ENCODE data around the gene AAMDC.
"Not testable (repeated sequence)": the region's sequence is repeated elsewhere in the genome, so short reads cannot be mapped to it uniquely, and the experiment has no call there.

AAMDC gene

DNA sequence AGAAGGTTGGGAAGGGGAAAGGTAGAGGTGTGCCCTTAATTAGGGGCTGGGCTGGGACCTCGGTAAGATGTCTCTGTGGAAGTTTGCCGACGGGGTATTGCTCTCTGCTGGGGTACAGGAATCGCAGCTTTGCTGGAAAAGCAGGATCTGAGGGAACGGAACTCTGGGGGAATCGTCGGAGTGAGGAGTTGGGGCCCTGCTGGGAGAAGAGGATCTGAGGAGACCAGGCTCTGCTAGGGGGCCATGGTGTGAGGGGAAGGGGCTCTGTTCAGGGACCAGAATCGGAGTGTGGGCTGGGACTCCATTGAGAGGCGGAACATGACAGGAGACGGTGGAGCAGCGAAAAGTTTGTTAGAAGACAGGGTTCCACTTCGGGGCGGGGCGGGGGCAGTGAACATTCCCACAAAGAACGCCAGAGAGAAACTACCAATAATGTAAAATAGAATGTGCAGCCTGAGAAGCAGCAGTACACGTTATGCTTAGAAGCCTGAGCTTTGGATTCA is 456 bp downstream of the AAMDC start:
- DNase-seq (ENCODE audit: low spot score), result no peak

DNA sequence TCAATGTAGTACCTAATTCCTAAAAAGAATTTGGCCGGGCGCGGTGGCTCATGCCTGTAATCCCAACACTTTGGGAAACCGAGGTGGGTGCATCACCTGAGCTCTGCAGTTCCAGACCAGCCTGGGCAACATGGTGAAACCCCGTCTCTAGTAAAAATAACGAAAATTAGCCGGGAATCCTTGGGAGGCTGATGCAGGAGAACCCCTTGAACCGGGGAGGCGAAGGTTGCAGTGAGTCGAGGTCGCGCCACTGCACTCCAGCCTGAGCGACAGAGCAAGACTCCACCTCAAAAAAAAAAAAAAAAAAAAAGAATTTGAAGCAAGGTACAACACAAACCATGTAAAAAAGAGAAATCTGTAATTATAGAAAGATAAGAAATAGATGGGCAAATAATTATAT is 1.2 kb downstream of the AAMDC start:
- not testable (repeated sequence) for DNase-seq (ENCODE audit: low spot score)

DNA sequence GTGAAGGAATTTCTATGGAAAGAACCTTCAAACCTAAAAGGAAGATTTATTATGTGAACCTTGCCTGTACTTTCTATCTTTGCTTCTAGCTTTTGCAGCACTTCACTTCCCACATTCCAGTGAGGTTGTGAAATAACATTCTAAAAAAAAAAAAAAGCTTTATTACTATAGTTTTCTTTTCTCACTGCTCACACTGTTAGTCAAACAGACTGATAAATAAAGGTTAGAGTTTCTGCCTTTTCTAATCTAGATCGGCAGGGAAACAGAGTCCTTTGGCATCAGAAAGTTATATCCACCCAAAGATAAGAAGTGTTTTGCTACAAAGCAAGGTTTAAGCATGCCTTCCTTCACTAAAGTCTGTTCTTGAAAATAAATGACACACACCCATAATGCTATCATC is 2.8 kb downstream of the AAMDC start:
- DNase-seq (ENCODE audit: low spot score), result no peak

DNA sequence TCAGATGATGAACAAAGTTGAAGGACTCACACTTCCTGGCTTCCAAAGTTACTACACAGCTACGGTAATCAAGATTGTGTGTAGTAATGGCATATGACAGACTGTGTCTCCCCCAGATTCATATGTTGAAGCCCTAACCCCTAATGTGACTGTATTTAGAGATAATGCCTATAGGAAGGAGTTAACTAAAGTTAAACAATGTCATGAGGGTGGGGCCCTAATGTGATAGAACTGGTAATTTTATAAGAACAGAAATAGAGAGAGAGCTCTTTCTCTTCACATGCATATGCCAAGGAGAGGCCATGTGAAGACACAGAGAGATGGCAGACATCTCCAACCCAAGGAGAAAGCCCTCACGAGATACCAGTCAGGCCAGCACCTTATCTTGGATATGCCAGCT is 8.0 kb downstream of the AAMDC start:
- no peak for DNase-seq (ENCODE audit: low spot score)

DNA sequence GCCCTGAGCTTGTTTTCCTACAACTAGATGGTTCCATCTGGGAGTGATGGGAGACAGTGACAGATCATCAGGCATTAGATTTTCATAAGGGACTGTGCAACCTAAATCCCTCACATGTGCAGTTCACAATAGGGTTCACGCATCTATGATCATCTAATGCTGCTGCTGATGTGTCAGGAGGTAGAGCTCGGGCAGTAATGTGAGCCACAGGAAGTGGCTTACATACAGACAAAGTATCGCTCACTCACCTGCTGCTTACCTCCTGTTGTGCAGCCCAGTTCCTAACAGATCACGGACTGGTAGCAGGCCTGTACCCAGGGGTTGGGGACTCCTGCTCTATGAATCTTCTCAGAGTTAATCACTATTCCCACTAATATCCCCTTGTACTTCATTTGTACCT is 12.4 kb downstream of the AAMDC start:
- no peak for DNase-seq (ENCODE audit: low spot score)

DNA sequence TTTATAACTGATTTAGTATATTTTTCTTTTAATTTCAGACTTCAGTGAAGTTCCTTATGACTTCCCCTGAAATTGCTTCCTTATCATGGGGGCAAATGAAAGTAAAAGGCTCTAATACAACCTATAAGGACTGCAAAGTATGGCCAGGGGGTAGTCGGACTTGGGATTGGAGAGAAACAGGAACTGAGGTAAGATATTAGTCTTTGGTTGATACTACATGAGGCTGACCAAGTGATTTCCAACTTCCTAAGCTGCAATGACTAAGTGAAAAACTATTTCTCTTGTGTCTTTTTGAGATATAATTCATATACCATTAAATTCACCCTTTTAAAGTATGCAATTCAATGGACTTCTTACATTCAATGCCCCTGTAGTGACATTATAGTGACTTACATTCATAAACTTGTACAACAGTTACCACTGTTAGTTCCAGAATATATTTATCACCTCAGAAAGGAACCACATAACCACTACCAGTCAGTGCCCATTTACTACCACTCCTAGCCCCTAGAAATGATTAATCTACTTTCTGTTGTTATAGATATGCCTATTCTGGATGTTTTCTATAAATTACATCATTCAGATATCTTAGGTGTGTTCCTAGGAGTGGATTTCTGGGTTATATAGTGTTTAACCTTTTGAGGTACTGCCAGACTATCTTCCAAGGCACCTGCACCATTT is 21.6 kb downstream of the AAMDC start:
- DNase-seq (ENCODE audit: low spot score), result no peak

DNA sequence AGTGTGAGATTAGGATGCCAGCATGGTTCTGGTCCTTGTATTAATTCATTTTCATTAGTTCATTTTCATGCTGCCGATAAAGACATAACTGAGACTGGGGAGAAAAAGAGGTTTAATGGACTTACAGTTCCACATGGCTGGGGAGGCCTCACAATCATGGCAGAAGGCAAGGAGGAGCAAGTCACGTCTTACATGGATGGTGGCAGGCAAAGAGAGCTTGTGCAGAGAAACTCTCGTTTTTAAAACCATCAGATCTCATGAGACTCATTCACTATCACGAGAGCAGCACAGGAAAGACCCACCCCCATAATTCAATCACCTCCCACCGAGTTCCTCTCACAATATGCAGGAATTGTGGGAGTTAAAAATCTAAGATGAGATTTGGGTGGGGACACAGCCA is 22.8 kb downstream of the AAMDC start:
- DNase-seq (ENCODE audit: low spot score), result not testable (repeated sequence)

DNA sequence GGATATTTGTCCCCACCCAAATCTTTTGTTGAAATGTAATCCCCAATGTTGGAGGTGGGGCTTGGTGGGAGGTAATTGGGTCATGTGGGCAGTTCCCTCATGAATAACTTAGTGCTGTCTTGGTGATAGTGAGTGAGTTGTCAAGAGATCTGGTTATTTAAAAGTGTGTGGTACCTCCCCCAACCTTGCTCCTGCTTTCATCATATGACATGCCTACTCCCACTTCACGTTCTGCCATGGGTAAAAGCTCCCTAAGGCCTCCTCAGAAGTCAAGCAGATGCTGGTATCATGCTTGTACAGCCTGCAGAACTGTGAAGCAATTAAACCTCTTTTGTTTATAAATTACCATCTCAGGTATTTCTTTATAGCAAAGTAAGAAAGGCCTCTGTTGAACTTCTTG is 30.6 kb downstream of the AAMDC start:
- DNase-seq (ENCODE audit: low spot score), result no peak

DNA sequence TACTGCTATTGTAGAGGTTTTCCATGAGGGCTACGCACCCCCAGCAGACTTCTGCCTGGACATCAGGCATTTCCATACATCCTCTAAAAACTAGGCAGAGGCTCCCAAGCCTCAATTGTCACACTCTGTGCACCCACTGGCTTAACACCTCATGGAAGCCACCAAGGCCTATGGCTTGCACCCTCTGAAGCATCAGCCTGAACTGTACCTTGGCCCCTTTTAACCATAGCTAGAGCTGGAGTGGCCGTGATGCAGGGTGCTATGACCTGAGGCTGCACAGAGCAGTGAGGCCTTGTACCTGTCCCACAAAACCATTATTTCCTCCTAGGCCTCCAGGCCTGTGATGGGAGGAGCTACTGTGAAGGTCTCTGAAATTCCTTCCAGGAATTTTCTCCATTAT is 33.9 kb downstream of the AAMDC start:
- DNase-seq (ENCODE audit: low spot score), result no peak

DNA sequence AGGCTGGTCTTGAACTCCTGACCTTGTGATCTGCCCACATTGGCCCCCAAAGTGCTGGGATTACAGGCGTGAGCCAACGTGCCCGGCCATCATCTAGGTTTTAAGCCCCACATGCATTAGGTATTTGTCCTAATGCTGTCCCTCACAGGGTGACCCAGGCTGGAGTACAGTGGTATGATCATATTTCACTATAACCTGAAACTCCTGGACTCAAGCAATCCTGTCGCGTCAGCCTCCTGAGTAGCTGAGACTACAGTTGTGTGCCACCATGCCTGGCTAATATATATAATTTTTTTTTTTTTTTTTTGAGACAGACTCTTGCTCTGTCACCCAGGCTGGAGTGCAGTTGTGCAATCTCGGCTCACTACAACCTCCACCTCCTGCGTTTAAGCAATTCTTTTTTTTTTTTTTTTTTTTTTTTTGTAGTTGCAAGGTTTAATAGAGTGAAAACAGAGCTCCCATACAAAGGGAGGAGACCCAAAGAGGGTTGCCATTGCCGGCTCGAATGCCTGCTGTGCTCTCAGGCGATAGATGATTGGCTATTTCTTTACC is 37.0 kb downstream of the AAMDC start:
- DNase-seq (ENCODE audit: low spot score), result not testable (repeated sequence)

DNA sequence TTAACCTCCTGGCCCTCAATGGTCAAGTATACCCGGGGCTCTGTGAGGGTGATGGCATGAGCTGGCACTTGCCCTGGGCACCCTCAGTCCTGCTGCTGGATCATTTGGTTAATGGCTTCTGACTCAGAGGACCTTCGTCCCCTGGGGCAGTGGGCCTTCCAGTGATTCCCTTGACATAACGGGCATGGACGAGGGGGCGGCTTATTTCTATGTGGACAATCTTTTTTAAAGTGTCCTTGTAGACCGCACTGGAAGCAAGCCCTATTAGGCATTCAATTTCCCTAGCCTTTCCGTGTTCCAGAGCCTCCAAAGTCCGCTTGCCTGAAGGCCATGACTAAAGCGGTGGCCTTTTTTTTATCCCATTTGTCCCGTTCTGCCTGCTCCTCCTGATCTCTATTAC is 40.5 kb downstream of the AAMDC start:
- DNase-seq (ENCODE audit: low spot score), result not testable (repeated sequence)

DNA sequence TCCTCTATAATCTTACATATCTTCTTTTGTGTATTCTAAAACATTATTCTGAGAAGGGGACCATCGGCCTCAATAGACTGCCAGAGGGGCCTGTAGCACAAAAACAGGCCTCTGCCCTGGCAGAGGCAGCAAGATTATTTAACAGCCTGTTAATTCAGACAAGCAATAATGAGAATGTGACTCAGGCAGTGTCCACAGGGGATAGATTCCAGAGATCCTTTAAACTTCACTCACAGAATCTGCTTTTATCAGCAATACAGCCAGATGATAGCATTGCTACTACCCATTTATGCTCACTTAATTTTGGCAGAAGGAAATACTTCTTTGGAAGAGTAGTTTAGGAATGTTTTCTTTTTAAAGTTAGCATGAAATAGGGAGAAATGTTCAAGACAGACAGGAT is 44.9 kb downstream of the AAMDC start:
- DNase-seq (ENCODE audit: low spot score), result no peak

DNA sequence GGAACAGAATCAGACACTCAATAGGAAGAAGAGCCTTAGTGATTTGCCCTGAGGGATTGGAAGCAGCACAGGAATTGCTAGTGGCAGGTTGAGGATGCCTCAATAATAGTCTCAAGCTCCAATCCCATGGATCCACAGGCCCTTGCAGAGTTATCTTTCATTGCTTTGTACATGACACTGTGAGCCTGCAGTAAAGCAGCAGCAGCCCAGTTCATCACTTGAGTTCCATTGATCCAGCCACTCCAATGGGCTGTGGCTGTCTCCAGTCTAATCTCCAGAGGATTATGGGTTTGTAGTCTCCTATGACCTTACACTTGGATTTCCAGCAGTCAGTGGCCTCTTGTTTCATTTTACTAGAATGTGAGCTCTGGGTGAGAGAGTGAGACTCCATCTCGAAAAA is 45.4 kb downstream of the AAMDC start:
- DNase-seq (ENCODE audit: low spot score), result no peak

DNA sequence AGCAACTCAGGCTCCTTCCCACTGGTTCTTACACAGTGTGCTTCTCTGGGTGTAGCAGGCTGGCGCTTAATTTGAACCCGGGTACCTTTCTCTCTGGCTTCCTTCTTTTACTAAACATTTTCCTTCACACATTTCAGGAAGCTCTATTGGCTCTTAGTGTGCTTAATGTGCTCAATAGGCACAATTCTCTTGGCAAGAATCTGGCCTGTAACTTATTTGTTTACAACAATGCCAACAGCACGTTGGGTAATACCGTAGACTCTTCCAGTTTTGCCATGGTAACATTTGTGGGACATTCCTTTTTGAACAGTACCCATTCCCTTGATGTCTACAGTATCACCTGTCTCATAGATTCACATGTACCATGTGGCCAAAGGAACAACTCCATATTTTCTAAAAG is 47.8 kb downstream of the AAMDC start:
- DNase-seq (ENCODE audit: low spot score), result no peak

DNA sequence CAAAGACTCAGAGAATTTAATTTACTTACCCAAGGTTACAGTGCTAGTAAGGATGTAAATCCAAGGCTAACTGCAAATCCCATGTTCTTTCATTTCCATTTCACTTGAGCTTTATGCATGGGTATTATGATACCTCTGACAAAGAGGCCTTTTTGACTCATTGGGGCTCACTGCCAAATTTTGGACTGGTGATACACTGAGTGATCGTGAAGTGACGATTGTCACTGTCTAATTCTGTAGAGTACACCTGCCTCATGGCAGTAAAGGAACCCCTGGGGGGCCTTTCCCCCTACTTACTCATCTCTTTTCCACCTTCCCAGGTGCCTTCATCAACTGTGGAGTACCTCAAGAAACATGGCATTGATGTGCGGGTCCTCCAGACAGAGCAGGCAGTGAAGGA is 50.9 kb downstream of the AAMDC start:
- no peak for DNase-seq (ENCODE audit: low spot score)

DNA sequence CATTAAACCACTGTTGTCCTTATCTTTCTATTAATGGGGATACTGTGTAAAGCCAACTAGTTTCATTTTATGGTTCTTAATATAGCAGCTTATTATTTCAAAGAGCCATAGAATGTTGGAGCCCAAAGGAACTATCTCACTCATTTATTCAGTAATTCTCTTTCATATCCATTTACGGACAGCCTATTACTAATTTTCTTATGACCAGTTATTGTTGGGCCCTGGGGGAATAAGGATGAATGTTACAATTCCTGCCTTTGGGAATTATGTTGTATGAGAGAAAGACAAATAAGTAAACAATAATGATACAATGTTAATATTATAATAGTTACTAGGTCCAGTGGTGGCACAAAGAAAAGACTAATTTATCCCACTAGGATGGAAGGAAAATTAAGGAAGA is 52.4 kb downstream of the AAMDC start:
- DNase-seq (ENCODE audit: low spot score), result no peak

DNA sequence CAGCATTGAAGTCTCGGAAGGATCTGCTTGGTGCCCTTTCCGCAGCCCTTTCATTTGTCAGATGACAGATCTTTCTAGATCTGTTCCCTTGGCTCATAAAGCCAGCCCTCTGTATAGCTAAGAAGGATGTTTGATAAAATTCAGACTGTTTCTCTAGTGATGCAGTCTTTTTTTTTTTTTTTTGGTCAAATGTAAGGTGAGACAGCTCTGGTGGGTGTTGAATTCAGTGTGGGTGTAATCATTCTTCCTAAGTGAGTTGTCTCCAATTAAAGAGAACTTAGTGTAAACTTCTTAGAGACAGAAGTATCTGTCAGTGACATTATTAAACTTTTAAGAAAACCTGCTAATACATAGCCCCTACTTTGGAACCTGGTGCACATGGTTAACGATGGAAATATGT is 53.3 kb downstream of the AAMDC start:
- DNase-seq (ENCODE audit: low spot score), result no peak

DNA sequence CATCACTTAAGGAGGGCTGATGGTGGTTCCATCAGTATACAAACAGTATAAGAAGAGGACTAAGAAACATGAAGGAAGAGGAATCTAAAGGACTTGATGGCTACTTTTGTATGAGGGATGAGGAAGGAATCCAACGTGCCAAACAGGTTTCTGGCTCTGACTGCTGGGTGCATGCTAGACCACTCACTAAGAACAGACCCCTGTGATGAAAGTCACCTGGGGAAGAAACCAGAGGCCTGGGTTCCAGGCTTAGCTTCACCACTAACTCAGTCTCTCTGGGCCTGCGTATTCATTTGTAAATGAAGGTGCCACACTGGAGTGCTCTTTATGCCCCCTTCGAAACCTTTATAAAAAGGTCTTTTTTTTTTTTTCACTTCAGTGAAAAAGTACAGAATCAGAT is 55.1 kb downstream of the AAMDC start:
- no peak for DNase-seq (ENCODE audit: low spot score)

DNA sequence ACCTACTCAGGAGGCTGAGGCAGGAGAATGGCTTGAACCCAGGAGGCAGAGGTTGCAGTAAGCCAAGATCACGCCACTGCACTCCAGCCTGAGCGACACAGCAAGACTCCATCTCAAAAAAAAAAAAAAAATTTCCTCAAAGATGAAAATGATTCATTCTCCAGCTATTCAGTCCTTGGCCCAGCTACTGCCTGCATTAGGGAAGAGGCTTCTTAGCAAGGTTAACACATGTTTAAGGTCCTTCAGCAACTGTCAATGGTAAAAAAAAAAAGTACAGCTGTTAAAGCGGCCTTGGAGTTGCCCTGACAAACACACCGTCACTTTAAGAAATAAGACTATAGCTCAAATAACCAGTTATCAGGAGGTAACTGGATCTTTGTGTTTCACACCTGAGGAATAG is 57.3 kb downstream of the AAMDC start:
- not testable (repeated sequence) for DNase-seq (ENCODE audit: low spot score)

DNA sequence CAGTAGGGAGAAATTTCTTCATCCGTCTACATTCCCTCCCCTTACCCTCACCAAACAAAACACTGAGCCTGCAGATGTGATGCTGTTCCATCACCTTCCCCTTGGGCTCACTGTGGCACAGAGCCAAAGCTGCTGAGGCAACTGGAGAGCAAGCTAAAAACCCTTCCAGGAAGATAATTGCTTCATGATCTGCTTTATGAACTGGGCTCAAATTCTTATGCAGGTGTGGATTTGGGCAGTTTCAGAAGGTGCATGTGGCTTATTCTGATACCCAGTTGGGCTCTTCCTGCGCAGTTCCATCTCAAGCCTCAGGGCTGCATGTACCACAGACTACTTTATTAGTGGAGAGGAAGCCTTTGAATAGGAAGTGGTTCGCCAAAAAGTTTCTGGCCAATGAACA is 58.3 kb downstream of the AAMDC start:
- DNase-seq (ENCODE audit: low spot score), result peak; percentile 41

DNA sequence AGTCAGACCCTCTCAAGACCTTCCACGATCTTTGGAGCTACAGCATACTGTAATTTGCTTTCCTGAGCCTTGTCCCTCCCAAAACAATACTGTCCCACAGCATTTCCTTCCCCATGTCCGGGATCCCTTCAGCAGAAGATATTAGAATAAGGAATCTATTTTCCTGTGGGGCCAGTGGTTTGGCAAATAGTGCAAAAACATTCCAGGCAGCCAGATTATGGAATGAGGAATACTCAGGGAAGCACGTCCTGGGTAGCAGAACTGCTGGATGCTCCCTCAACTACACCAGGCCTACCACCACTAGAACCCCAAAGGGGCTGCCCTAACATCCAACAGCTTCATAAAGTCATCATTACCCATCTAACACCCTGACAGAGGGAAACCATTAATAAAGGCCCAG is 61.5 kb downstream of the AAMDC start:
- DNase-seq (ENCODE audit: low spot score), result no peak

DNA sequence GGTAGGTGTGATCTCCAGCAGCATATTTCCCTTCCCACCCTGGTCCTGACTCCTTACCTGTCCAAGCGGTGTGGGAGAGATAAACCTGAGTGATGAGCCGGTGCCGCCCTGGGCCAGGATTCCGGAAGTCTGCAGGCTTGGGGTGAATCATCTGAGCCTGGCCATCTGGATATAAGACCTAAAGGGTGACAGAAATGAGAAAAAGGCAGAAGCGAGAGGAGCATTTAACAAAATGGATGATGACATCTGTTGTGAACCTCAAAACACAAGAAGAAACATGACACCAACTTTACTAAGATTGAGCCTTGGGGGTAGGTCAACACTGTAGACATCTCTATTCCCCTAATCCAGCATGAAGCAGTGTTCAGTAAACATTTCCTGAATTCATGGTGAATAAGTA is 62.8 kb downstream of the AAMDC start:
- no peak for DNase-seq (ENCODE audit: low spot score)

DNA sequence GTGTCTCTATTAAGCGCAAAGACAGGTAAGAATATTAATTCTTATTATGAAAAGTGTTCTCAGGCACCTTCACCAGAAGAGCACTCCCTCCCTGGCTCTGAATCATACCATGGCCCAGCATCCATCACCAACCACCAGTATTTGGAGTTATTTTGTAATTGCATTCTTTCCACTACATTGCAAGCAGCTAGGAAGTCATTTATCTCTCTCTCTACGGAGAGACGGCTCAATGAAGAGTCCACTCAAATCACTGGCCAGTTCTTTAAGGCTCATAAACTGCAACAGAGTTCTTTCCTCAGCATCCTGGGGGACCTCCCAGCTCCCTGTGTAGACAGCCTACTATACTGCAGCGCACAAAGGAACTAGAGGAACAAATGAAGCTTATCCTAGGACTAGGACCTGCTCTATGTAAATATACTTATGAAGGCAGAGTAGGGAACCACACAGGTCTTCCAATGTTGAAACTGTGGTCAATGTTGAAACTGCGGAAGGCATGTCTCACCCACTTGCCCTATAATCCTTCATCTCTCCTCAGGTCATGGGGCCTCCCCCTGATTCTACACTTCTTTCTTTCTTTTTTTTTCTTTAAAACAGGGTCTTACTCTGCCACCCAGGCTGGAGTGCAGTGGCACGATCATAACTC is 63.4 kb downstream of the AAMDC start:
- DNase-seq (ENCODE audit: low spot score), result no peak

DNA sequence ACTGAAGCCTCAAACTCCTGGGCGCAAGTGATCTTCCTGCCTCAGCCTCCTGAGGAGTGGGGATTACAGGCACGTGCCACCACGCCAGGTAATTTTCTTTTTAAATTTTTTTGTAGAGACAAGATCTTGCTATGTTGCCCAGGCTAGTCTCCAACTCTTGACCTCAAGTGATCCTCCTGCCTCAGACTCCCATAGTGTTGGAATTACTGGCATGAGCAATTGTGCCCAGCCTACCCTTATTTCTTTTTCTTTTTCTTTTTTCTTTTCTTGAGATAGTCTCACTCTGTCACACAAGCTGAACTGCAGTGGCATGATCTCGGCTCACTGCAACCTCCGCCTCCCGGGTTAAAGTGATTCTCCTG is 63.9 kb downstream of the AAMDC start:
- no peak for DNase-seq (ENCODE audit: low spot score)
